H1 (cell line): ENCODE measurements around the gene RNPS1. TPM values are rescaled to one million over a fixed set of nuclear protein-coding genes. Genes with fewer than 3 reads are reported as not detected.

Experiments used
- CEBPB ChIP-seq: IDR thresholded peaks from 2 replicates; pipeline ENCODE4 v1.6.1; 2012; ENCODE audit warnings: low read depth, low read length
- EGR1 ChIP-seq: IDR thresholded peaks from 2 replicates; pipeline ENCODE4 v1.6.1; 2011; ENCODE audit warnings: low read depth, low read length, borderline replicate concordance
- KDM4A ChIP-seq: IDR thresholded peaks from one replicate; pipeline ENCODE4 v1.7.1; 2012; ENCODE audit warnings: low read depth, mild to moderate bottlenecking, moderate library complexity, low read length, inconsistent platforms; ENCODE audit not compliant: severe bottlenecking
- RBBP5 ChIP-seq: IDR thresholded peaks from 2 replicates; pipeline ENCODE4 v1.7.1; 2012; ENCODE audit warnings: low read depth, mild to moderate bottlenecking, inconsistent platforms, low read length, moderate library complexity, borderline replicate concordance
- SP4 ChIP-seq: IDR thresholded peaks from 2 replicates; pipeline ENCODE4 v1.6.1; 2012; ENCODE audit warnings: low read length, inconsistent platforms
- polyA plus RNA-seq, 7 experiments: library from polyadenylated mRNA; depleted of rRNA in 3 of 7; stranded (reverse) in 5 of 7; unstranded in 2 of 7; fragments of >200 nt in 5 of 7; fragments of 200-250 nt in 2 of 7; gene quantifications; 1 replicate in 5 of 7; 2 replicates in 1 of 7; 4 replicates in 1 of 7; pipeline versions ENCODE4 v1.2.1 to v1.2.3, GENCODE V29; 2011 to 2013; ENCODE audit warnings: missing spikeins in 2 of 7, mixed read lengths in 2 of 7
- total RNA-seq: library from RNA; stranded (reverse); fragmentation: NEBNext Ultra II Directional; extraction: Animal tissue kit (Norgen Biotek cat#: 25700); gene quantifications from 2 replicates; pipeline ENCODE4 v1.2.1, GENCODE V29; 2021
- TF ChIP-seq, protein P1 (sequence below): IDR thresholded peaks from 2 replicates; pipeline ENCODE4 v1.6.1; 2011; ENCODE audit warnings: low read length, improper control_type of control experiment
- TF ChIP-seq, protein P2 (sequence below): fragments of 300-600 bp; sonication (generic); IDR thresholded peaks from 2 replicates; pipeline ENCODE4 v1.7.1; 2012; ENCODE audit warnings: low read length, moderate library complexity, mild to moderate bottlenecking, inconsistent platforms; ENCODE audit not compliant: insufficient replicate concordance
- TF ChIP-seq, protein P3 (sequence below): IDR thresholded peaks from 2 replicates; pipeline ENCODE4 v1.6.1; 2012; ENCODE audit warnings: inconsistent platforms

Gene RNPS1
- total and polyA plus RNA-seq, 2 of the 8 experiments (the other 6 are each of a cell fraction or from before 2014, with no cell fraction given) = 330 to 350 TPM

DNA sequence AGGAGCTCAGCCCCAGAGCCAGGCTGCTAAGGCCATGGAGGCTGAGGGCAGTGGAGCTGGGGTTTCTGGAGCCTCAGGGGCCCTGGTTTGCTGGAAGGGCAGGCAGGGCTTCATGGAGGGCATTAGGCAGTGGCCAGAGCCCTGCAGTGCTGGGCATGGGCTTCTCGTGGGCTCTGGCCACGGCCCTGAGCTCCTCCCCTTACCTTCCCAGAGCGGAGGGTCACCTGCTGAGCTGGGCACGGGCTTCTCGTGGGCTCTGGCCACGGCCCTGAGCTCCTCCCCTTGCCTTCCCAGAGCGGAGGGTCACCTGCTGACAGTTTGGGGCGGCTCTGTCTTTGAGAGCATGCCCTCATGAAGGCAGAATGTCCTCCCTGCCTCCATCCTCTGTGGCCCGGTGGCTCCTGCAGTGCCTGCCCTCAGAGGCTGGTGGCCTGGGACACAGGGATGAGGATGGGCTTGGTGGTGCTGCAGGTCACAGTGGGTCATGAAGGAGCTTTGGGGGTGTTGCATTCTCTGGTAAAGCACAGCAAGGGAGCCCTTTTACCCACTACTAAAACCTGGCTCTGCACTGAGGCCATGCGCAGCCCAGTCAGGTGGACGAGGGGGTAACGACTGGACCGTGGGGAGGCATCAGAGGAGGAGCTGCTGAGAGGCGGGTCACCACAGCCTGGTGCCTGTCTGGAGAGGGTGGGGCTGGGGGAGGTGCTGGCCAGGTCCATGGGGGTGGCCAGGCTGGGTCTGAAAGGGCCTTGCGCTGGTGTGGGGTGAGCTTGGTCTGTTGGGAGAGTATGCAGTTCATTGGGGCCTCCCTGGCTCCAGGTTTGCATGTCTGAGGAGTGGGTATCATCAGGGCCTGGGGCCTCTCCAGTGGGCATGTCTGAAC is 2.9 kb upstream of the RNPS1 start (continued):
- TF ChIP-seq, protein P1, sequence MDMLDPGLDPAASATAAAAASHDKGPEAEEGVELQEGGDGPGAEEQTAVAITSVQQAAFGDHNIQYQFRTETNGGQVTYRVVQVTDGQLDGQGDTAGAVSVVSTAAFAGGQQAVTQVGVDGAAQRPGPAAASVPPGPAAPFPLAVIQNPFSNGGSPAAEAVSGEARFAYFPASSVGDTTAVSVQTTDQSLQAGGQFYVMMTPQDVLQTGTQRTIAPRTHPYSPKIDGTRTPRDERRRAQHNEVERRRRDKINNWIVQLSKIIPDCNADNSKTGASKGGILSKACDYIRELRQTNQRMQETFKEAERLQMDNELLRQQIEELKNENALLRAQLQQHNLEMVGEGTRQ = no peak
- TF ChIP-seq KDM4A (no peak), CEBPB (no peak), EGR1 (no peak; the same call in 1 of the 2 replicates), SP4 (no peak), RBBP5 (no peak)
- TF ChIP-seq, protein P2, sequence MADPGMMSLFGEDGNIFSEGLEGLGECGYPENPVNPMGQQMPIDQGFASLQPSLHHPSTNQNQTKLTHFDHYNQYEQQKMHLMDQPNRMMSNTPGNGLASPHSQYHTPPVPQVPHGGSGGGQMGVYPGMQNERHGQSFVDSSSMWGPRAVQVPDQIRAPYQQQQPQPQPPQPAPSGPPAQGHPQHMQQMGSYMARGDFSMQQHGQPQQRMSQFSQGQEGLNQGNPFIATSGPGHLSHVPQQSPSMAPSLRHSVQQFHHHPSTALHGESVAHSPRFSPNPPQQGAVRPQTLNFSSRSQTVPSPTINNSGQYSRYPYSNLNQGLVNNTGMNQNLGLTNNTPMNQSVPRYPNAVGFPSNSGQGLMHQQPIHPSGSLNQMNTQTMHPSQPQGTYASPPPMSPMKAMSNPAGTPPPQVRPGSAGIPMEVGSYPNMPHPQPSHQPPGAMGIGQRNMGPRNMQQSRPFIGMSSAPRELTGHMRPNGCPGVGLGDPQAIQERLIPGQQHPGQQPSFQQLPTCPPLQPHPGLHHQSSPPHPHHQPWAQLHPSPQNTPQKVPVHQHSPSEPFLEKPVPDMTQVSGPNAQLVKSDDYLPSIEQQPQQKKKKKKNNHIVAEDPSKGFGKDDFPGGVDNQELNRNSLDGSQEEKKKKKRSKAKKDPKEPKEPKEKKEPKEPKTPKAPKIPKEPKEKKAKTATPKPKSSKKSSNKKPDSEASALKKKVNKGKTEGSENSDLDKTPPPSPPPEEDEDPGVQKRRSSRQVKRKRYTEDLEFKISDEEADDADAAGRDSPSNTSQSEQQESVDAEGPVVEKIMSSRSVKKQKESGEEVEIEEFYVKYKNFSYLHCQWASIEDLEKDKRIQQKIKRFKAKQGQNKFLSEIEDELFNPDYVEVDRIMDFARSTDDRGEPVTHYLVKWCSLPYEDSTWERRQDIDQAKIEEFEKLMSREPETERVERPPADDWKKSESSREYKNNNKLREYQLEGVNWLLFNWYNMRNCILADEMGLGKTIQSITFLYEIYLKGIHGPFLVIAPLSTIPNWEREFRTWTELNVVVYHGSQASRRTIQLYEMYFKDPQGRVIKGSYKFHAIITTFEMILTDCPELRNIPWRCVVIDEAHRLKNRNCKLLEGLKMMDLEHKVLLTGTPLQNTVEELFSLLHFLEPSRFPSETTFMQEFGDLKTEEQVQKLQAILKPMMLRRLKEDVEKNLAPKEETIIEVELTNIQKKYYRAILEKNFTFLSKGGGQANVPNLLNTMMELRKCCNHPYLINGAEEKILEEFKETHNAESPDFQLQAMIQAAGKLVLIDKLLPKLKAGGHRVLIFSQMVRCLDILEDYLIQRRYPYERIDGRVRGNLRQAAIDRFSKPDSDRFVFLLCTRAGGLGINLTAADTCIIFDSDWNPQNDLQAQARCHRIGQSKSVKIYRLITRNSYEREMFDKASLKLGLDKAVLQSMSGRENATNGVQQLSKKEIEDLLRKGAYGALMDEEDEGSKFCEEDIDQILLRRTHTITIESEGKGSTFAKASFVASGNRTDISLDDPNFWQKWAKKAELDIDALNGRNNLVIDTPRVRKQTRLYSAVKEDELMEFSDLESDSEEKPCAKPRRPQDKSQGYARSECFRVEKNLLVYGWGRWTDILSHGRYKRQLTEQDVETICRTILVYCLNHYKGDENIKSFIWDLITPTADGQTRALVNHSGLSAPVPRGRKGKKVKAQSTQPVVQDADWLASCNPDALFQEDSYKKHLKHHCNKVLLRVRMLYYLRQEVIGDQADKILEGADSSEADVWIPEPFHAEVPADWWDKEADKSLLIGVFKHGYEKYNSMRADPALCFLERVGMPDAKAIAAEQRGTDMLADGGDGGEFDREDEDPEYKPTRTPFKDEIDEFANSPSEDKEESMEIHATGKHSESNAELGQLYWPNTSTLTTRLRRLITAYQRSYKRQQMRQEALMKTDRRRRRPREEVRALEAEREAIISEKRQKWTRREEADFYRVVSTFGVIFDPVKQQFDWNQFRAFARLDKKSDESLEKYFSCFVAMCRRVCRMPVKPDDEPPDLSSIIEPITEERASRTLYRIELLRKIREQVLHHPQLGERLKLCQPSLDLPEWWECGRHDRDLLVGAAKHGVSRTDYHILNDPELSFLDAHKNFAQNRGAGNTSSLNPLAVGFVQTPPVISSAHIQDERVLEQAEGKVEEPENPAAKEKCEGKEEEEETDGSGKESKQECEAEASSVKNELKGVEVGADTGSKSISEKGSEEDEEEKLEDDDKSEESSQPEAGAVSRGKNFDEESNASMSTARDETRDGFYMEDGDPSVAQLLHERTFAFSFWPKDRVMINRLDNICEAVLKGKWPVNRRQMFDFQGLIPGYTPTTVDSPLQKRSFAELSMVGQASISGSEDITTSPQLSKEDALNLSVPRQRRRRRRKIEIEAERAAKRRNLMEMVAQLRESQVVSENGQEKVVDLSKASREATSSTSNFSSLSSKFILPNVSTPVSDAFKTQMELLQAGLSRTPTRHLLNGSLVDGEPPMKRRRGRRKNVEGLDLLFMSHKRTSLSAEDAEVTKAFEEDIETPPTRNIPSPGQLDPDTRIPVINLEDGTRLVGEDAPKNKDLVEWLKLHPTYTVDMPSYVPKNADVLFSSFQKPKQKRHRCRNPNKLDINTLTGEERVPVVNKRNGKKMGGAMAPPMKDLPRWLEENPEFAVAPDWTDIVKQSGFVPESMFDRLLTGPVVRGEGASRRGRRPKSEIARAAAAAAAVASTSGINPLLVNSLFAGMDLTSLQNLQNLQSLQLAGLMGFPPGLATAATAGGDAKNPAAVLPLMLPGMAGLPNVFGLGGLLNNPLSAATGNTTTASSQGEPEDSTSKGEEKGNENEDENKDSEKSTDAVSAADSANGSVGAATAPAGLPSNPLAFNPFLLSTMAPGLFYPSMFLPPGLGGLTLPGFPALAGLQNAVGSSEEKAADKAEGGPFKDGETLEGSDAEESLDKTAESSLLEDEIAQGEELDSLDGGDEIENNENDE = no peak
- TF ChIP-seq, protein P3, sequence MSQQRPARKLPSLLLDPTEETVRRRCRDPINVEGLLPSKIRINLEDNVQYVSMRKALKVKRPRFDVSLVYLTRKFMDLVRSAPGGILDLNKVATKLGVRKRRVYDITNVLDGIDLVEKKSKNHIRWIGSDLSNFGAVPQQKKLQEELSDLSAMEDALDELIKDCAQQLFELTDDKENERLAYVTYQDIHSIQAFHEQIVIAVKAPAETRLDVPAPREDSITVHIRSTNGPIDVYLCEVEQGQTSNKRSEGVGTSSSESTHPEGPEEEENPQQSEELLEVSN = no peak
